B cell (primary cell): Measurements from ENCODE around the gene ZNF329. TPM values are rescaled to one million over a fixed set of nuclear protein-coding genes. Genes with fewer than 3 reads are reported as not detected.
A peak's percentile ranks its signal among the peaks of the same experiment; 100 is the strongest.

Experiments used
- ATAC-seq: fragments of 200-7000 bp; cut with Tn5 transposase; one replicate; pipeline ENCODE4 v1.10.0; 2021; ENCODE audit warnings: low read depth, mild to moderate bottlenecking, moderate number of reproducible peaks, moderate library complexity
- CTCF ChIA-PET: fragments of 350-600 bp; sonication (Branson Sonifier 250); formaldehyde crosslinking; loops from one replicate; lab custom pipeline; 2021; ENCODE audit warnings: antibody characterized with exemption, inconsistent platforms; lab: Charles Lee
- POLR2A ChIA-PET: fragments of 350-600 bp; sonication (Branson Sonifier 250); formaldehyde crosslinking; loops from one replicate; lab custom pipeline; 2021; ENCODE audit warnings: antibody characterized with exemption; lab: Charles Lee
- DNase-seq: peaks from one replicate; pipeline ENCODE4 v3.0.0; 2013
- H2AFZ ChIP-seq: 2 replicates; pipeline ENCODE4 v1.6.1; 2012; ENCODE audit warnings: mild to moderate bottlenecking, low read depth, low read length; ENCODE audit not compliant: insufficient read depth, poor library complexity, severe bottlenecking
- H3K27ac ChIP-seq, 2 donors: 1 replicate in 1 of 2; 2 replicates in 1 of 2; pipeline ENCODE4 v1.5.1; 2012 to 2013; ENCODE audit warnings: low read length in 2 of 2, mild to moderate bottlenecking in 2 of 2, moderate library complexity in 1 of 2
- H3K27me3 ChIP-seq, 4 experiments: fragments of 200-600 bp in 1 of 4; sonication (generic) in 1 of 4; replicated peaks in 1 of 4; 1 replicate in 2 of 4; 2 replicates in 2 of 4; pipeline versions ENCODE4 v1.6.1 to v1.7.0; 2013 to 2016; ENCODE audit warnings: low read length in 3 of 4, mild to moderate bottlenecking in 2 of 4, mixed read lengths in 1 of 4, moderate library complexity in 1 of 4; ENCODE audit not compliant: insufficient read depth in 4 of 4, control insufficient read depth in 3 of 4; ENCODE audit errors: control extremely low read depth in 1 of 4
- H3K36me3 ChIP-seq, 2 experiments: replicated peaks in 1 of 2; 1 replicate in 1 of 2; 2 replicates in 1 of 2; pipeline versions ENCODE4 v1.6.1 to v1.7.1; 2013; ENCODE audit warnings: low read length in 1 of 2; ENCODE audit not compliant: insufficient read depth in 2 of 2, control insufficient read depth in 1 of 2; ENCODE audit errors: control extremely low read depth in 1 of 2, extremely low read depth in 1 of 2
- H3K4me1 ChIP-seq, 2 donors: fragments of 200-600 bp in 1 of 2; sonication (generic) in 1 of 2; 1 replicate in 1 of 2; 2 replicates in 1 of 2; pipeline versions ENCODE4 v1.5.1 to v1.6.1; 2013 to 2017; ENCODE audit warnings: low read length in 2 of 2; ENCODE audit not compliant: control insufficient read depth in 2 of 2, insufficient read depth in 2 of 2
- H3K4me2 ChIP-seq: replicated peaks from 2 replicates; pipeline ENCODE3; 2012; ENCODE audit warnings: mild to moderate bottlenecking, low read depth, low read length; ENCODE audit not compliant: poor library complexity, severe bottlenecking
- H3K4me3 ChIP-seq, 5 experiments: fragments of 200-600 bp in 1 of 5; sonication (generic) in 1 of 5; 1 replicate in 3 of 5; 2 replicates in 2 of 5; pipeline versions ENCODE4 v1.5.1 to v1.7.0; 2011 to 2016; ENCODE audit warnings: low read length in 4 of 5, mild to moderate bottlenecking in 4 of 5, low read depth in 2 of 5, control low read depth in 1 of 5, moderate library complexity in 1 of 5; ENCODE audit not compliant: insufficient read depth in 1 of 5; ENCODE audit errors: control extremely low read depth in 1 of 5, extremely low read depth in 1 of 5
- H3K79me2 ChIP-seq: fragments of 200-600 bp; sonication (generic); one replicate; pipeline ENCODE4 v1.6.0; 2016; ENCODE audit warnings: low read length; ENCODE audit not compliant: control insufficient read depth, insufficient read depth
- H3K9ac ChIP-seq: fragments of 200-600 bp; sonication (generic); 2 replicates; pipeline ENCODE4 v1.6.1; 2017; ENCODE audit warnings: mild to moderate bottlenecking, low read length, moderate library complexity
- H3K9me3 ChIP-seq, 3 donors: one replicate each; pipeline versions ENCODE4 v1.6.1 to v1.7.1; 2013; ENCODE audit warnings: low read length in 2 of 3; ENCODE audit not compliant: control insufficient read depth in 2 of 3, insufficient read depth in 1 of 3; ENCODE audit errors: control extremely low read depth in 1 of 3
- H4K20me1 ChIP-seq: 2 replicates; pipeline ENCODE4 v1.6.0; 2012; ENCODE audit warnings: mild to moderate bottlenecking, low read length; ENCODE audit not compliant: insufficient read depth, control insufficient read depth, poor library complexity, severe bottlenecking
- H3K27ac Mint-ChIP-seq: one replicate; pipeline ENCODE4 v1.8.0; 2021; ENCODE audit warnings: mixed read lengths
- H3K27me3 Mint-ChIP-seq: one replicate; pipeline ENCODE4 v1.8.0; 2021; ENCODE audit warnings: mixed read lengths
- H3K4me1 Mint-ChIP-seq: one replicate; pipeline ENCODE4 v1.8.0; 2021; ENCODE audit warnings: mixed read lengths
- H3K4me3 Mint-ChIP-seq: one replicate; pipeline ENCODE4 v1.8.0; 2021; ENCODE audit warnings: mixed read lengths
- H3K9me3 Mint-ChIP-seq: one replicate; pipeline ENCODE4 v1.8.0; 2022; ENCODE audit warnings: mixed read lengths; ENCODE audit not compliant: insufficient read depth
- CTCF ChIP-seq: fragments of 200-600 bp; IDR thresholded peaks from one replicate; pipeline ENCODE4 v1.8.0; 2022; ENCODE audit warnings: antibody characterized with exemption, mild to moderate bottlenecking
- EZH2 ChIP-seq: IDR thresholded peaks from 2 replicates; pipeline ENCODE4 v1.6.1; 2012; ENCODE audit warnings: borderline replicate concordance, low read depth, mild to moderate bottlenecking, moderate library complexity, low read length; ENCODE audit not compliant: insufficient read depth, poor library complexity, severe bottlenecking
- WGBS: methylation state at CpG from one replicate; pipeline ENCODE4 v1.1.5; 2013; ENCODE audit warnings: missing lambda C conversion rate; ENCODE audit not compliant: insufficient coverage; 5-methylcytosine and 5-hydroxymethylcytosine counted together
- intact Hi-C: fragments of 100-400 bp; cut with micrococcal nuclease; formaldehyde crosslinking; loops from one replicate; pipeline ENCODE4 v1.10.0; 2022
- polyA minus RNA-seq: library from RNA; depleted of rRNA, polyadenylated mRNA; stranded (reverse); fragments of >200 nt; gene quantifications from 2 replicates; pipeline ENCODE4 v1.2.3, GENCODE V29; 2012
- polyA plus RNA-seq: library from polyadenylated mRNA; depleted of rRNA; stranded (reverse); fragments of >200 nt; gene quantifications from 2 replicates; pipeline ENCODE4 v1.2.3, GENCODE V29; 2012
- total RNA-seq, 2 donors: library from RNA; stranded (reverse); fragments of 120-200 nt in 1 of 2; gene quantifications; 1 replicate in 1 of 2; 2 replicates in 1 of 2; pipeline versions ENCODE4 v1.2.3 to v1.2.4, GENCODE V29; 2013 to 2022

Gene ZNF329
- total RNA-seq: 12.5 and 17.6 TPM in 2 replicates
- 21.2 TPM for total RNA-seq (2013)
- 5.4 and 8.0 TPM in 2 replicates for polyA plus RNA-seq
- 11.1 and 14.1 TPM in 2 replicates for polyA minus RNA-seq

GRCh38 chr19:58150328-58150921 is at the start of gene ZNF329:
TSS of gene ZNF329 (minus strand) at chr19:58150789. CDS start at chr19:58129503, 21,286 bp downstream.
- POLR2A ChIA-PET: interaction anchor here (0.5 to 1.3 kb wide), 5 partner anchors 33 to 881 kb away, joined by 3 to 14 read pairs (median 3); partner anchors contain the start of genes ZNF135 and ZNF274
- H3K27ac Mint-ChIP-seq: peak within 1 kb of the TSS; percentile 92
- intact Hi-C loops: loop anchor here (1.0 to 10.0 kb wide), 5 partner anchors 32 to 566 kb away; partner anchors contain the start of genes ZIK1, ZNF274, ZNF606 and ZSCAN18
- ATAC-seq (peak; percentile 64), DNase-seq (peak; percentile 92)
- peak within 1 kb of the TSS; percentile 92 for H3K4me3 Mint-ChIP-seq
- peaks cover 0 to 27% (median 9%) of the 10 kb centered on the region in 3 donors for H3K9me3 ChIP-seq
- peaks cover 17 to 27% of the 10 kb centered on the region in 2 donors for H3K4me1 ChIP-seq
- peak within 1 kb of the TSS; percentile 83 for H3K4me2 ChIP-seq
- no peaks in the 10 kb centered on the region for H3K27me3 ChIP-seq
- H3K9me3 Mint-ChIP-seq: no peaks in the 10 kb centered on the region
- peak within 1 kb of the TSS; percentile 91 for H2AFZ ChIP-seq
- H3K36me3 ChIP-seq: no peaks in the 10 kb centered on the region
- H3K27me3 Mint-ChIP-seq: no peaks in the 10 kb centered on the region
- no peaks in the 10 kb centered on the region for H4K20me1 ChIP-seq
- H3K4me1 Mint-ChIP-seq: peaks cover 18% of the 10 kb centered on the region
- H3K9ac ChIP-seq: peak within 1 kb of the TSS; percentile 95
- TF ChIP-seq CTCF (no peak), EZH2 (no peak)
- peak within 1 kb of the TSS; percentile 56 to 95 (median 91) for H3K4me3 ChIP-seq
- H3K79me2 ChIP-seq: peaks cover 55% of the 10 kb centered on the region
- WGBS: under 1% methylated on average over 57 of the region's 62 CpGs
- H3K27ac ChIP-seq: peak within 1 kb of the TSS; percentile 89 to 90
- CTCF ChIA-PET: interaction anchor here (1.5 kb wide), 1 partner anchor 128 kb away, joined by 5 read pairs; no protein-coding TSS in a partner anchor
